G401 (cell line): ENCODE measurements around the gene DHRS7C. TPM values are rescaled to one million over a fixed set of nuclear protein-coding genes. Genes with fewer than 3 reads are reported as not detected.
A peak's percentile ranks its signal among the peaks of the same experiment; 100 is the strongest.

Experiments
- DNase-seq: peaks from one replicate; pipeline ENCODE4 v3.0.0-alpha.2; 2015; ENCODE audit warnings: low spot score
- in situ Hi-C: cut with HindIII; loops from 2 replicates; pipeline ENCODE4 v1.10.0; 2016; ENCODE audit warnings: low sequenced_read_pairs, mixed read lengths
- total RNA-seq: library from RNA; depleted of rRNA; stranded (reverse); fragments of >200 nt; shearing (Covaris generic); gene quantifications from 2 replicates; pipeline ENCODE4 v1.2.3, GENCODE V29; 2014; rRNA removed

Gene DHRS7C
- total RNA-seq, 1 experiment from 2014 or later, result not detected

DNA sequence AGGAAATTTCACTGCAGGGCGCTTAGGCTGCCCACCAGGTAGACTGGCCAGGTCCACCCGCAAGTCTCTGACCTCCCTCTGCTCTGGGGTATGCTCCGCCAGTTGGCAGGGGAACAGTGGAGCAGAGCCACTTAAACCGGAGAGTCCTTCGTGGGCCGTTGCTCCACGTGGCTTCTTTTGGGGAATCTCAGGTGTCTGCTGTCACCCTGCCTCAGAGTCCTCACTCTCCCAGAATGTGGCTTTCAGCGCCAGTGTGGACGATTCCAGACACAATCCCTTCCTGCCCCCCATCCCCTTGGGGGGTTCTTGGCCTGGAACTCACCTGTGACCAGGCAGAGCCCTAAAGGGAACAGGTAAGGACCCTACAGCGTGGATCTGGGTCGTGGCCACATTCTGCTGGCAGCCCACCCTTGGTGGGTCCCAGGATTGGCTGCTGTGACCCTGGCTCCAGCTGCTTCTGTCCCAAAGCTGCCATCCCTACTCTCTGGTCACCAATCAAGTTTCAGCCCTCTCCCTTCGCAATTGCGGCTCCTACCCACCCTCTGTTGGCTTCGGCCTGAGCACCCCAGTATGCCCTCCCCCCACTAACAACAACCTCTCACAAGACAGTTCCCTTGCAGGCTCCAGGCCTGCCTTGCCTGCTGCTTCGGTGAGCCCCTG, 22.2 kb downstream of the DHRS7C start:
- in situ Hi-C loops, result no loop called here
- DNase-seq, result no peak

- DNase-seq, result peak; percentile 27
- in situ Hi-C loops, result no loop called here
Measured at GRCh38 chr17:9768381-9768934, 22.9 kb downstream of the DHRS7C start.

- in situ Hi-C loops, result no loop called here
- DNase-seq, result no peak
Measured at GRCh38 chr17:9767432-9767991, 23.9 kb downstream of the DHRS7C start.

GRCh38 chr17:9766970-9767369, 24.4 kb downstream of the DHRS7C start:
- DNase-seq, result no peak
- in situ Hi-C loops, result no loop called here

DNA sequence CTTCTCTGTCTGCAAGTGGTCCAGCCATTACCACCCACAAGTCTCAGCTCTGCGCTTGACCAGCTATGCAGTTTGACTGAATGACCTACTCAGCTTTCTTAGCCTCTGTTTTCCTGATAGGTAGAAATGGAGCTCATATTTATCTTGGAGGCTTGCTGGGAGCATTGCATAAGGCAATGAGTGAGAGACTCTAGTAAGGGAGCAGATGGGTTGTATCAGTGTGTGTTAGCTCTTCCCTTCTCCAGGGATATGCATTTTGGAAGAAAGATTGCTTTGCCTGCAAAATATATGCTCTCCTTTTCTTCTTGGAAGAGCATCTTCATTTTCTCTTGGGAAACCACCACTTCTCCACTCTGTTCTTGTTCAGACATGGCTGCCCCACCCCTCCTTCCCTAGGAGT, 26.1 kb downstream of the DHRS7C start:
- in situ Hi-C loops, result no loop called here
- no peak for DNase-seq

- in situ Hi-C loops, result no loop called here
- peak; percentile 30 for DNase-seq
Measured at GRCh38 chr17:9763643-9764042, 27.7 kb downstream of the DHRS7C start.

- in situ Hi-C loops, result no loop called here
Measured at GRCh38 chr17:9760266-9760665, 31.1 kb downstream of the DHRS7C start.

DNA sequence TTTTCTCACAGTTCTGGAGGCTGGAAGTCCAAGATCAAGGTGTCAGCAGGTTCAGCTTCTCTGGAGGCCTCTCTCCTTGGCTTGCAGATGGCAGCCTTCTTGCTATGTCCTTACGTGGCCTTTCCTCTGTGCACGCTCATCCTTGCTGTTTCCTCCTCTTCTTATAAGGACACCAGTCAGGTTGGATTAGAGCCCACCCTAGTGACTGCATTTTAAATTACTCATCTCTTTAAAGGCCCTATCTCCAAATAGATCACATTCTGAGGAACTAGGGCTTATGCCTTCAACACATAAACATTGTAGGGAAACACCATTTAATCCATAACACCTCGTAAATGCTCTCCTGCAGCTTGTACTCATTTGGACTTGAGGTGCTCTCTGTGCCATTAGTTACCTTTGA, 36.3 kb downstream of the DHRS7C start:
- no peak for DNase-seq
- in situ Hi-C loops, result no loop called here

More at GRCh38 chr17:9760266-9760665, 31.1 kb downstream of the DHRS7C start:
- DNase-seq, result no peak

- in situ Hi-C loops, result no loop called here
- DNase-seq, result no peak
Measured at GRCh38 chr17:9750524-9750923, 40.9 kb downstream of the DHRS7C start.

GRCh38 chr17:9729735-9730420, 61.5 kb downstream of the DHRS7C start:
- no peak for DNase-seq
- in situ Hi-C loops, result no loop called here

DNA sequence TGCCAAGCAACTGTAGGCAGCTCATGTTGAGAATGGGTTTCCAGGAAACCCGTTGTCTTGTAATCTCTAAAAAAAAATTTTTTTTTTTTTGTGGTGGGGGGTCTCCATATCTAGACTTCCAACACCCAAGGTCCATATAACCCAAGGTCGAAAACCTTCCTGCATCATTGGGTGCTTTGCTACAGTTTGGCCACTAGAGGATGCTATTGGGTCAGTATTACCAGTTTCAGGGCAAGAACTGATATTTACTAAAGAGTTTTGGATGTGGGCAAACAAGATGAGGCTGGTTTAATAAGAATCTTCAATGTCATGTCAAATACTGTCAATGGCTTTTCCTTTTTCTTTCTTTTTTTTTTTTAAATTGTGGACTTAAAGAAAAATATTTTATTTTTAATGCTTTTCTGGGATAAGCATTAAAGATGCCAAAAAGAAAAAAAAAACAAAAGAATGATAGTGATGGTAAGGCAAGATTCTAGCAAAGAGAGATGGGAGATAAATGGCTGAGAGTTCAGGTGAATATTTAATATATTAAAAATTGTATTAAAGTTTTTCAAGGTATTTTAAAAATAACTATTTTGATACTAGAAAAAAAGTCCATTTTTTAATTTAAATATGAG, 62.2 kb downstream of the DHRS7C start:
- in situ Hi-C loops, result no loop called here
- DNase-seq, result peak; percentile 74

GRCh38 chr17:9728564-9728963, 62.8 kb downstream of the DHRS7C start:
- no peak for DNase-seq
- in situ Hi-C loops, result no loop called here

GRCh38 chr17:9728005-9728404, 63.4 kb downstream of the DHRS7C start:
- DNase-seq, result no peak
- in situ Hi-C loops, result no loop called here

DNA sequence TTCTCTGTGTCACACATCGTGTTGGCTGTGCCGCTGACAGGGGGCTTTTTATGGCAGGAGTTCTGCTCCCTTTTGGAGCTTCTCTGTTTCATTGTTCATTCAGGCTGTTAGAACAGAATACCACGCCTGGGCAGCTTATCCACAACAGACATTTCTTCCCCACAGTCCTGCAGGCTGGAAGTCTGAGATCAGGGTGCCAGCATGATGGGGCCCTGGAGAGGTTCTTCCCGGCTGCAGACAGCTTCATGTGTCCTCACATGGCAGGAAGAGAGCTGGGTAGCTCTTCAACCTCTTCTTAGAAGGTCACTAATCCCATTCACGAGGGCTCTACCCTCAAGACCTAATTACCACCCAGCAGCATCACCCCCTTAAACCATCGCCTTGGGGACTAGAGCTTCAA, 65.1 kb downstream of the DHRS7C start:
- in situ Hi-C loops, result no loop called here
- peak; percentile 20 for DNase-seq

- DNase-seq, result peak; percentile 91
- in situ Hi-C loops, result no loop called here
Measured at GRCh38 chr17:9725575-9725974, 65.8 kb downstream of the DHRS7C start.

Other genes starting within 250 kb of the DHRS7C start
- 92.6 and 95.8 TPM in 2 replicates for gene STX8, start 215.8 kb downstream of the DHRS7C start, total RNA-seq
- not detected in 2 replicates for gene CFAP52, start 214.9 kb downstream of the DHRS7C start, total RNA-seq
- 2.8 and 3.0 TPM in 2 replicates for gene USP43, start 146.1 kb downstream of the DHRS7C start, total RNA-seq
- not detected in 2 replicates for gene GSG1L2, start 30.5 kb upstream of the DHRS7C start, total RNA-seq
- not detected in 2 replicates for gene GLP2R, start 34.3 kb upstream of the DHRS7C start, total RNA-seq
- not detected in 2 replicates for gene RCVRN, start 113.7 kb upstream of the DHRS7C start, total RNA-seq